ENCODE results near the gene GPSM1.
"Not testable (repeated sequence)": the region's sequence is repeated elsewhere in the genome, so short reads cannot be mapped to it uniquely, and the experiment has no call there.

GPSM1 gene

DNA sequence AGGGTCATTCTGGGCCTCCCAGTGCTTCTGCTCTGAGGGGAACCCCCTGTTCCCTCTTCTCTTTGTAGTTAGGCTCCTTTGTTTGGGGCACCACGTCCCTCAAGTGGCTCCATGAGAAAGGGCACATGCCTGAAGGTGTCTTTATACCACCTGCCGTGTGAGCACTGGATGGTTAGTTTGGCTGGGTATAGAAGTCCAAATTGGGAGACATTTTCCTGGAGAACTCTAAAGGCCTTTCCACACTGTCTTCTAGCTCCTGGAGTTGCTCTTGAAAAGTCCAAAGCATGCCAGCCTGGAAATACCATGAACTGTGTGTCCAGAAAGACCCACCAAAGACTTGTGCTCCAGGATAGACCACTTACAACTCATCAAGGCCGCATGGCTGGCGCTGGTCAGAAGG is 12.4 kb upstream of the GPSM1 start:
- no peak overlapping the region for H3K4me3 ChIP-seq (ENCODE audit: low read depth, low read length)
- TF ChIP-seq, protein P1, sequence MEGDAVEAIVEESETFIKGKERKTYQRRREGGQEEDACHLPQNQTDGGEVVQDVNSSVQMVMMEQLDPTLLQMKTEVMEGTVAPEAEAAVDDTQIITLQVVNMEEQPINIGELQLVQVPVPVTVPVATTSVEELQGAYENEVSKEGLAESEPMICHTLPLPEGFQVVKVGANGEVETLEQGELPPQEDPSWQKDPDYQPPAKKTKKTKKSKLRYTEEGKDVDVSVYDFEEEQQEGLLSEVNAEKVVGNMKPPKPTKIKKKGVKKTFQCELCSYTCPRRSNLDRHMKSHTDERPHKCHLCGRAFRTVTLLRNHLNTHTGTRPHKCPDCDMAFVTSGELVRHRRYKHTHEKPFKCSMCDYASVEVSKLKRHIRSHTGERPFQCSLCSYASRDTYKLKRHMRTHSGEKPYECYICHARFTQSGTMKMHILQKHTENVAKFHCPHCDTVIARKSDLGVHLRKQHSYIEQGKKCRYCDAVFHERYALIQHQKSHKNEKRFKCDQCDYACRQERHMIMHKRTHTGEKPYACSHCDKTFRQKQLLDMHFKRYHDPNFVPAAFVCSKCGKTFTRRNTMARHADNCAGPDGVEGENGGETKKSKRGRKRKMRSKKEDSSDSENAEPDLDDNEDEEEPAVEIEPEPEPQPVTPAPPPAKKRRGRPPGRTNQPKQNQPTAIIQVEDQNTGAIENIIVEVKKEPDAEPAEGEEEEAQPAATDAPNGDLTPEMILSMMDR (IDR thresholded peaks at IDR 0.05; ENCODE audit: borderline replicate concordance, insufficient read depth, low read depth, low read length), result no peak

DNA sequence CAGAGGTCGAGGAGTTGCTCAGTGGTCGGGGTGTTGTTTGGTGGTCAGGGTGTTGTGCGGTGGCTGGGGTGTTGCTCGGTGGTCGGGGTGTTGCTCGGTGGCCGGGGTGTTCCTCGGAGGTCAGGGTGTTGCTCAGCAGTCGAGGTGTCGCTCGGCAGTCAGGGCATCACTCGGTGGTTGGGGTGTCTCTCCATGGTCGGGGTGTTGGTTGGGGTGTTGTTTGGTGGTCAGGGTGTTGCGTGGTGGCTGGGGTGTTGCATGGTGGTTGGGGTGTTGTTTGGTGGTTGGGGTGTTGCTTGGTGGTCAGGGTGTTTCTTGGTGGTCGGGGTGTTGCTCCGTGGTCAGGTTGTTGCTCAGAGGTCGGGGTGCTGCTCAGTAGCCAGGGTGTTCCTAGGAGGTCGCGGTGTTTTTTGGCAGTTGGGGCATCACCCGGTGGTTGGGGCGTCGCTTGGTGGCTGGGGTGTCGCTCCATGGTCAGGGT is 11.0 kb upstream of the GPSM1 start:
- no peak overlapping the region for H3K4me3 ChIP-seq (ENCODE audit: low read depth, low read length)
- TF ChIP-seq, protein P1 (IDR thresholded peaks at IDR 0.05; ENCODE audit: borderline replicate concordance, insufficient read depth, low read depth, low read length), result no peak

DNA sequence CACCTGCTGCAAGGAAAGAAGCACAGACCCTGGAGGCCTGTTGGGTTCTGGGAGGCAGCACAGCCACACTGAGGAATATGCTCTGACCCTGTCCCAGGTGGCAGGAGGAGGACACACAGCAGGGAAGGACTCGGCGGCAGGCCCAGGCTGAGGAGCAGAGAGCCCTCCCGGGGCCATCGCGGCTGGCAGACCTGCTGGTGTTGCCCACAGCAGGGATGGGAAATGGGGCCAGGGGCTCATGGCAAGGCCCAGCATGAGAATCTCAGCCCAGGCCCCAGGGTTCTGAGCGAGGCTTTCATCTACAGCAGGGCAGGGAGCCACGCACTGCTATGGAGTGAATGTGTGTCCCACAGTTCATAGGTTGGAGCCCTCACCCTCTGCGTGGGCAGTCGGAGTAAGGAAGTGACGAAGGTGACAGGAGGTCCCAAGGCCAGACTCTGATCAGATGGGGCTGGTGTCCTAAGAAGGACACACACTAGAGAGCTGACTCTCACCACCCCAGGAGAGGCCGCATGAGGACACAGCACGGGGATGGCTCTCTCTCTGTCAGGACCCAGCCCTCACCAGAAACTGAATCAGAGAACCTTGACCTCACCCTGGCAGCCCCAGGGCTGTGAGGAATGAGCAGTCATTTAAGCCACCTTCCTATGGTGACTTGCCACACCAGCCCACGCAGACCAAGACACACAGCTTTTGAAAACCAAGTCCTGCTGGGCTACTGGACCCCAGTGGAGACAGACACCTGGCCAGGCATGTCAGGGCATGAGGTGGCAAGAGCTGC is 10.3 kb upstream of the GPSM1 start:
- no peak overlapping the region for H3K4me3 ChIP-seq (ENCODE audit: low read depth, low read length)
- TF ChIP-seq, protein P1 (IDR thresholded peaks at IDR 0.05; ENCODE audit: borderline replicate concordance, insufficient read depth, low read depth, low read length), result no peak

DNA sequence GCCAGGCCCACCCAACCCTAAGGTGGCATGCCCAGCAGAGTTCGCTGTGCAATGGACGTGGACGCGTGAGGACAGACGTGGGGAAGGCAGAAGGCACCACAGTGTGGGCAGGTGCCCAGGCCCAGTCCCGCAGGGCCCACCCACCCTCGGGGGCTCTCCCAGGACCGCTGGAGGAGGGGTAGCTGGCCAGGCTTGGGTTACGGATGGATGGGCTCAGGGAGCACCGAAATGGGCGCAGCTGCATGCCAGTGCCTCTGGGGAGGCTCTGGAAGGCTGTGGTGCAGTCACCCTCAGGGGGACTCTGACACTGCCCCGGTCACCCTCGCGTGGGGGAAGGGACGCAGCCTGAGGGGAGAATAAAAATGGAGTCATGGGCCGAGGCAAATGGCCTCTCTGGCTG is 9.6 kb upstream of the GPSM1 start:
- TF ChIP-seq, protein P1 (IDR thresholded peaks at IDR 0.05; ENCODE audit: borderline replicate concordance, insufficient read depth, low read depth, low read length), result no peak
- no peak overlapping the region for H3K4me3 ChIP-seq (ENCODE audit: low read depth, low read length)

DNA sequence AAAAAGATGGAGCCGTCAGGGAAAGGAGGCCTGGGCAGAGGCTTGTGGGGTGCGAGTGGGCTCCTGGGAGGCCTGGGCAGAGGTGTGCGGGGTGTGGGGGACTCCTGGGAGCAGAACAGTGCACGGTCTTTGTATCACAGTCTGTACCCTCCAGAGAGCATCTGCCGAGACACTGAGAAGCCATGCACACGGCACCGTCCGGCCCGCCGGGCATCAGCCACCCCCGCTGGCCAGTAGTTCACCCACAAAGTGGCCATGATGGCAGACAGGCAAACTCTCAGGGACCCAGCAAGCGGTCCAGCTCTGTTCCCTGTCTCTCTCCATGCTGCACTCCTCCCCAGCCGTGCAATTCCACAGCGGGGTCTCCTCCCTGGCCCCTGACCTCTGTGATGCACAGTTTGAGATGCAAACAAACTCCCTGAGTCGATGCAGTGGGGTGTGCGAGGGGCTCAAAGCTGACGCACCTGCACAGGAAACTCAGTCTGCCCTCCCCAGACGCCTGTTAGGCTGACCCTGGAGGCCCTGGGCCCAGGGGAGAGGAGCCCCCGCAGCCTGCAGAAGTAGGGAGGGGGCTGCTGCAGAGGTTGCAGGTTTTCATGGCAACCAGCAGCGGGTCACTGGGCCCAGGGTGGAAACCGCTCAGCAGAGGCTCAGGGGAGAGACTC is 9.1 kb upstream of the GPSM1 start:
- H3K4me3 ChIP-seq (ENCODE audit: low read depth, low read length), result no peak overlapping the region
- TF ChIP-seq, protein P1 (IDR thresholded peaks at IDR 0.05; ENCODE audit: borderline replicate concordance, insufficient read depth, low read depth, low read length), result no peak

DNA sequence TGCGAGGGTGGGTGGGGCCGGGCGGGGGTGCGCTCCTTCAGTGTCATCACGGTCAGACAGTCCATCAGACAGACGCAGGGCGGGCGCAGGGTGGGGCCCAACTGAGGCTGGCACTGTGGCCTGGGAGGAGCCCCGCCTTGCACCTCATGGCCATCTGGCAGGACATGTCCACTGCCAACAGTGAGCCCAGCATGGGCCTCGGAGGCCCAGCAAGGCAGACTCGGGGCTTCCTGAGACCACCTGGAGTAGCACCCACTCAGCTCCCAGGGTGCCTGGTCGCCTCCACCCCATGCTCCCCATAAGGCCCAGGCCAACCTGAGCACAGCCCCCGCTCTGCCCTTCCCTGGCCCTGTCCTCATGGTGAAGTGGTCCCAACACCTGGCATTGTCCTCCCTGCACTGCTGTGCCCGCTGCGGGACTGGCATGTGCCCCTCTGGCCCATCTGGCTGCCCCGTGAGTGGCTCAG is 8.5 kb upstream of the GPSM1 start:
- no peak overlapping the region for H3K4me3 ChIP-seq (ENCODE audit: low read depth, low read length)
- TF ChIP-seq, protein P1 (IDR thresholded peaks at IDR 0.05; ENCODE audit: borderline replicate concordance, insufficient read depth, low read depth, low read length), result no peak

DNA sequence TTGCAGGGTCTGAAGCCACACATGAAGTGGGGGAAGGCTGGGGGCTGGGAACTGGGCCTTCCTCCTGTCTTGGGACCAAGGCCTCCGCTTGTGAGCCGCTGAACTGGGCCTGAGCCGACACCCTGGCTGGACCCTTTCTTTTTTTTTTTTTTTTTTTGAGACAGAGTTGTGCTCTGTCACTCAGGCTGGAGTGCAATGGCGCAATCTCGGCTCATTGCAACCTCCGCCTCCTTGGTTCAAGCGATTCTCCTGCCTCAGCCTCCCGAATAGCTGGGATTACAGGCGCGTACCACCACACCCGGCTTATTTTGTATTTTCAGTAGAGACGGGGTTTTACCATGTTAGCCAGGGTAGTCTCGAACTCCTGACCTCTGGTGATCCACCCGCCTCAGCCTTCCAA is 8.1 kb upstream of the GPSM1 start:
- not testable (repeated sequence) for H3K4me3 ChIP-seq (ENCODE audit: low read depth, low read length)

DNA sequence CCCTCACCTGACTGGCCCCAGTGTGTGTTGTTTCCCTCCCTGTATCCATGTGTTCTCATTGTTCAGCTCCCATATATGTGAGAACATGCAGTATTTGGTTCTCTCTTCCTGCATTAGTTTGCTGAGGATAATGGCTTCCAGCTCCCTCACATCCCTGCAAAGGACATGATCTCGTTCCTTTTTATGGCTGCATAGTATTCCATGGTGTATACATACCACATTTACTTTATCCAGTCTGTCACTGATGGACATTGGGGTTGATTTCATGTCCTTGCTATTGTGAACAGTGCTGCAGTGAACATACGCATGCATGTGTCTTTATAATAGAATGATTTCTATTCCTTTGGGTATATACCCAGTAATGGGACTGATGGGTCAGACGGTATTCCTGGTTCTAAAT is 7.4 kb upstream of the GPSM1 start:
- not testable (repeated sequence) for H3K4me3 ChIP-seq (ENCODE audit: low read depth, low read length)

DNA sequence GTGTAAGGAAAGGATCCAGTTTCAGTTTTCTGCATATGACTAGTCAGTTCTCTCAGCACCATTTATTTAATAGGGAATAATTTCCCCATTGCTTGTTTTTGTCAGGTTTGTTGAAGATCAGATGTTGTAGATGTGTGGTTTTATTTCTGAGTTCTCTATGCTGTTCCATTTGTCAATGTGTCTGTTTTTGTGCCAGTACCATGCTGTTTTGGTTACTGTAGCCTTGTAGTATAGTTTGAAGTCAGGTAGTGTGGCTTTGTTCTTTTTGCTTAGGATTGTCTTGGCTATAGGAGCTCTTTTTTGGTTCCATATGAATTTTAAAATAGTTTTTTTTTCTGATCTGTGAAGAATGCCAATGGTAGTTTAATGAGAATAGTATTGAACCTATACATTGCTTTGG is 6.4 kb upstream of the GPSM1 start:
- H3K4me3 ChIP-seq (ENCODE audit: low read depth, low read length), result not testable (repeated sequence)
